ENCODE results near the gene MIAT.

The MIAT gene

DNA sequence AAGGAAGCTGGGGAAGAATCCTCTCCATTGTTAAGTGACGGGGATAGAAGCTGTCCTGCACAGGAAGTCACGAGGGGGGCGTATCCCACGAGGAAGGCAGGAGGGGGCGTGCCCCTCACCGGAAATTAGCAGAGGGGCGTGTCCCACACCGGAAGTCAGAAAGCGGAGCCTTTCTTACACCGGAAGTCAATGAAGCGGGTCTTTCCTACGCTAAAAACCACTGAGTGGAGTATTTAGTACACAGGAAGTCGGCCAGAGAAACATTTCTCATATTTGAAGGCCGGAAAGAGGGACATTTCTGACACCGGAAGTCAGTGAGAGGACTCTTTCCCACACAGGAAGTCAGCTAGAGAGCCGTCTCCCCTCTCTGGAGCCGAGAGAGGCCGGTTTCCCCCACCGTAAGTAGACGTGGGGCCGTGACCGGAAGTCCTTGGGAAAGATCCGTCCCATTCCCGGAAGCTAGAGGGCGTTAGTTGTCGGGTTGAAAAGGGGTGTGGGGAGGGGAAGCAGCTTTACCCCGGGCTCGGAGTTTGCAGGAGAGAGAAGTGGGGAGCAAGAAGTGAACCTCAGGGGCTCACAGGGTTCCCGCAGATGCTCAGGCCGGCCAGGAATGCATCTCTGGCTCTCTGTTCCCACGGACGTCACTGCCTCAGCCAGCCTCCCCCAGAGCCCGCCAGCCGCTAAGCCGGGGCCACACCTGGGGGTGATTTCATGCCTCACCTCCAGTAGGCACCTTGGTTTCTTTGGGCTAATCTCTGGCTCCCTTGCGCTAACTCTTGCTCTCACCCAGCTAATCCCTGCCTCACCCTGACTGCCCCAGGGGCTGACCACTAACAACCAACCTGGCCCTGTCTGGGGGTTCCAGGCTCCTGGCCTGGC, 15.4 kb downstream of the MIAT start:
- Histone ChIP-seq H2AFZ (ENCODE audit: low read length) (peak overlapping the region; percentile 47), H3K4me2 (ENCODE audit: low read depth, low read length, poor library complexity, severe bottlenecking) (peak overlapping the region; percentile 98), H3K9me2 (replicated peaks; ENCODE audit: low read depth, low read length) (no peaks in the 10 kb centered on the region), H3K4me3 (ENCODE audit: low read length, poor library complexity, severe bottlenecking) (peak overlapping the region; percentile 98), H3K9ac (ENCODE audit: low read depth, low read length, poor library complexity, severe bottlenecking) (peak overlapping the region; percentile 96), H4K20me1 (ENCODE audit: insufficient read depth, low read length, poor library complexity, severe bottlenecking) (peaks cover 6% of the 10 kb centered on the region), H3K36me3 (ENCODE audit: insufficient read depth, low read length) (no peaks in the 10 kb centered on the region), H3K4me1 (ENCODE audit: insufficient read depth, low read length, poor library complexity, severe bottlenecking) (peaks cover 54% of the 10 kb centered on the region), H3K27me3 (ENCODE audit: insufficient read depth, low read length, poor library complexity, severe bottlenecking) (no peaks in the 10 kb centered on the region), H3K79me2 (ENCODE audit: insufficient read depth, low read length) (peaks cover 31% of the 10 kb centered on the region), H3F3A (ENCODE audit: low read depth) (peaks cover 11% of the 10 kb centered on the region), H3K9me3 (ENCODE audit: insufficient read depth, low read depth, low read length) (no peaks in the 10 kb centered on the region)
- TF ChIP-seq CTCF (conservative IDR thresholded peaks at IDR 0.05; ENCODE audit: low read length) (peak; percentile 44), EZH2phosphoT487 (IDR thresholded peaks at IDR 0.05; ENCODE audit: borderline replicate concordance) (no peak)

DNA sequence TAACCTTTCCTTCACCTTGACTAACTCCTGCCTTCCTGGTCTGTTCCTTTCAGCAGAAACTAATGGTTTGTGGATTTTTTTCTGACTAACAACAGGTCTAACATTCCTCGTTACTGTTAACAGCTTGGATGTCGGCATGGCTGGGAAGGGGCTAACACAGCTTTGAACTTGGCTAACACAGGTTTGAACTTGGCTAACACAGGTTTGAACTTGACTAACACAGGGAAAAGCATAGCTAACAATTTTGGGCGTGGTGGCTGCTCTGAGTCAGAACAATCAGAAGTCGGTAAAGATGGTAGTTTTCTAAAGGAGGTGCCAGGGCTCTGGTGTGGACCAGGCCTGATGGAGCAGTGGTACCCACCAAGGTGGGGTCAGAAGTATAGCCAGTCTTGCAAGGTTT, 16.1 kb downstream of the MIAT start:
- Histone ChIP-seq H3K4me3 (ENCODE audit: low read length, poor library complexity, severe bottlenecking) (peak overlapping the region; percentile 98), H4K20me1 (ENCODE audit: insufficient read depth, low read length, poor library complexity, severe bottlenecking) (peaks cover 6% of the 10 kb centered on the region), H3K27me3 (ENCODE audit: insufficient read depth, low read length, poor library complexity, severe bottlenecking) (no peaks in the 10 kb centered on the region), H3K4me2 (ENCODE audit: low read depth, low read length, poor library complexity, severe bottlenecking) (peak overlapping the region; percentile 98), H3K36me3 (ENCODE audit: insufficient read depth, low read length) (no peaks in the 10 kb centered on the region), H3K79me2 (ENCODE audit: insufficient read depth, low read length) (peaks cover 31% of the 10 kb centered on the region), H3K4me1 (ENCODE audit: insufficient read depth, low read length, poor library complexity, severe bottlenecking) (peaks cover 54% of the 10 kb centered on the region), H3K9me3 (ENCODE audit: insufficient read depth, low read depth, low read length) (no peaks in the 10 kb centered on the region), H3K9me2 (replicated peaks; ENCODE audit: low read depth, low read length) (no peaks in the 10 kb centered on the region), H3K9ac (ENCODE audit: low read depth, low read length, poor library complexity, severe bottlenecking) (peak overlapping the region; percentile 96), H2AFZ (ENCODE audit: low read length) (0 out of 2 replicates have a peak overlapping the region, but pooled peaks have one; percentile 47), H3F3A (ENCODE audit: low read depth) (peaks cover 11% of the 10 kb centered on the region)
- TF ChIP-seq EZH2phosphoT487 (IDR thresholded peaks at IDR 0.05; ENCODE audit: borderline replicate concordance) (no peak), CTCF (conservative IDR thresholded peaks at IDR 0.05; ENCODE audit: low read length) (no peak)

DNA sequence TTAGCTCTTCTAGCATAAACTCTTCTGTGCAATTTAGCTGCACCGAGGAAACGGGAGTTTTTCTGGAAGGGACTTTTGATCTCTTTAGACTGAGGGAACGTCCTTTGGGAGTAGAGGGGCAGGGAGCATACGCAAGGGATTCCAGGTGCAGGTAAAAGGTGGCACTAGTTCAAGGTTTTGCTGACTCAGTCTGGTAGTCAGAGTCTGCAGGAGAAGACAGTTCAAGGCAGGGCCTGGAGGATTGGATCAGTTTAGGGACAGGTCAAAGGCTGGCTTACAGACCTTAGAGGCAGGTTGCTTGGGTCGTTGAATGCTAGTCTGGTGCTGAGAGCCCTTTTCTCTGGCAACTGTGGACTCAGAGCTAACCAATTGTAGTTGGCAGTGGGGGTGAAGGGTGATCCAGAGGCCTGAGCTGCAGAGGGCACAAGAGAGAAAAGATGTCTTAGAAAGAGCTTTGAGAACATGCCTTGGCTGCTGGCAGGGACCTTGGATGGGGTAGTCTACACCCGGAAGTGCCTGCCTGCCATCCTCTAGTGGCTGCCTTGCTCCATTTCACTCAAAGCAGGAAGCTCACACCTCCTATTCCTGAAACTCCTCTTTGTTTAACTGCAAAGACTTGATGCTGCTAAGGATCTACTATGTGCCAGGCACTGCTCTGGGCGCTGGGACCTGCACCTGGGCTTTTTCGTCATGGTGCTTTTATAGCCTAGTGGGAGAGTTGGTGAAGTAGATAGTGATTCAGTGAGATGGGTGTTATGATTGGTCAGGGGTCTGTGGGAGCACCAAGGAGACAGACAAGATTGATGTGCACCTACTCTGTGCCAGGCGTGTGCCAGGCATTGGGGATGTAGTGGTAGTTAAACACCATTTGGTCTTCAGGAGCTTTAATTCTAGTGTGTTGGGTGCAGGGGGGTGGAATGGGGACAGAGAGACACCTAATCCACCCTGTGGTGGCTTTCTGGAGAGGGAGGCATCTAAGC, 17.1 kb downstream of the MIAT start:
- no peaks in the 10 kb centered on the region for H3K9me3 ChIP-seq (ENCODE audit: insufficient read depth, low read depth, low read length)
- H3K4me1 ChIP-seq (ENCODE audit: insufficient read depth, low read length, poor library complexity, severe bottlenecking): peaks cover 47% of the 10 kb centered on the region
- peaks cover 11% of the 10 kb centered on the region for H3F3A ChIP-seq (ENCODE audit: low read depth)
- H3K36me3 ChIP-seq (ENCODE audit: insufficient read depth, low read length): no peaks in the 10 kb centered on the region
- peak overlapping the region; percentile 98 for H3K4me2 ChIP-seq (ENCODE audit: low read depth, low read length, poor library complexity, severe bottlenecking)
- H2AFZ ChIP-seq (ENCODE audit: low read length): no peak overlapping the region
- H3K4me3 ChIP-seq (ENCODE audit: low read length, poor library complexity, severe bottlenecking): peak overlapping the region; percentile 98
- H3K27me3 ChIP-seq (ENCODE audit: insufficient read depth, low read length, poor library complexity, severe bottlenecking): no peaks in the 10 kb centered on the region
- H3K9ac ChIP-seq (ENCODE audit: low read depth, low read length, poor library complexity, severe bottlenecking): peak overlapping the region; percentile 96
- peaks cover 31% of the 10 kb centered on the region for H3K79me2 ChIP-seq (ENCODE audit: insufficient read depth, low read length)
- H4K20me1 ChIP-seq (ENCODE audit: insufficient read depth, low read length, poor library complexity, severe bottlenecking): peaks cover 6% of the 10 kb centered on the region
- no peaks in the 10 kb centered on the region for H3K9me2 ChIP-seq (replicated peaks; ENCODE audit: low read depth, low read length)
- TF ChIP-seq CTCF (conservative IDR thresholded peaks at IDR 0.05; ENCODE audit: low read length) (peak; percentile 38; the same call in 1 of the 2 replicates), EZH2phosphoT487 (IDR thresholded peaks at IDR 0.05; ENCODE audit: borderline replicate concordance) (no peak)

Data from Loucy (cell line).